ENCODE results near the gene HIVEP3.

GRCh38 chr1:41837691-41838090, 81.0 kb downstream of the HIVEP3 start:
- TF ChIP-seq CTCF (IDR thresholded peaks at IDR 0.05) (no peak), POLR2A (IDR thresholded peaks at IDR 0.05; ENCODE audit: low read depth) (no peak), POLR2AphosphoS5 (IDR thresholded peaks at IDR 0.05) (no peak), EP300 (IDR thresholded peaks at IDR 0.05) (no peak)
